ENCODE measurements around the gene VASP. TPM values are rescaled to one million over a fixed set of nuclear protein-coding genes. Genes with fewer than 3 reads are reported as not detected.

Gene VASP
- total and polyA plus RNA-seq, 2 of the 13 experiments (the other 11 are each of a cell fraction or from before 2014, with no cell fraction given) = 41.8 to 67.1 TPM

GRCh38 chr19:45507872-45508416 lies 665 bp downstream of the VASP start (continued):
- TF ChIP-seq, protein P1, sequence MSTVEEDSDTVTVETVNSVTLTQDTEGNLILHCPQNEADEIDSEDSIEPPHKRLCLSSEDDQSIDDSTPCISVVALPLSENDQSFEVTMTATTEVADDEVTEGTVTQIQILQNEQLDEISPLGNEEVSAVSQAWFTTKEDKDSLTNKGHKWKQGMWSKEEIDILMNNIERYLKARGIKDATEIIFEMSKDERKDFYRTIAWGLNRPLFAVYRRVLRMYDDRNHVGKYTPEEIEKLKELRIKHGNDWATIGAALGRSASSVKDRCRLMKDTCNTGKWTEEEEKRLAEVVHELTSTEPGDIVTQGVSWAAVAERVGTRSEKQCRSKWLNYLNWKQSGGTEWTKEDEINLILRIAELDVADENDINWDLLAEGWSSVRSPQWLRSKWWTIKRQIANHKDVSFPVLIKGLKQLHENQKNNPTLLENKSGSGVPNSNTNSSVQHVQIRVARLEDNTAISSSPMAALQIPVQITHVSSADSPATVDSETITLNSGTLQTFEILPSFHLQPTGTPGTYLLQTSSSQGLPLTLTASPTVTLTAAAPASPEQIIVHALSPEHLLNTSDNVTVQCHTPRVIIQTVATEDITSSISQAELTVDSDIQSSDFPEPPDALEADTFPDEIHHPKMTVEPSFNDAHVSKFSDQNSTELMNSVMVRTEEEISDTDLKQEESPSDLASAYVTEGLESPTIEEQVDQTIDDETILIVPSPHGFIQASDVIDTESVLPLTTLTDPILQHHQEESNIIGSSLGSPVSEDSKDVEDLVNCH (CRISPR knock-in tag; IDR thresholded peaks at IDR 0.05) = no peak
- TF ChIP-seq HIVEP1 (CRISPR knock-in tag; IDR thresholded peaks at IDR 0.05) (0 out of 2 replicates have a peak, but pooled peaks have one; percentile 6), AGO2 (optimal IDR thresholded peaks at IDR 0.05; ENCODE audit: low read depth, low read length) (peak; percentile 12)

DNA sequence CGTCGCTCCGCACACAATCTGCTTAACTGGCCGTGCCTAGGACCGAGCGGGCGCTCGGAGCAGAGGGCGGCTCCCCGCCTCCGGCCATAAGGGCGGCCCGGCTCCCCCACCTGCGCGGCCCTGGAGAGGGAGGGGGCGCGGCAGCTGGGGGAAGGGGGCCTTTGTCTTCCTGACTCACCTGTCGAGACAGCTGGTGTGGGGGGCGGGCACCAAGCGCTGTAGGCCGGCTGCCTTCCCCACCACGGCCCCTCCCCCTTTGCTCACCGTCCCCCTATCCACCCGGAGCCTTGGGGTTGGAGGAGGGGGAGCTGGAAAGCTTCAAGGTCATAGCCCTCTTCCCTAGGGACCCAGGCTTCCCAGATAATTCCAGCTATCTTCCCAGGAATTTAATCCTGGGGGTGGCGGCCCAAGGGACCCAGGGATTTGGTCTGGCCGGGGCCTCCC lies 1.2 kb downstream of the VASP start:
- Histone ChIP-seq H3K4me3 (replicated peaks in 1 of 3; ENCODE audit: insufficient read depth in 1 of 3, low read depth in 2 of 3, low read length in 3 of 3) (peak overlapping the region; percentile 92 to 100 (median 96)), H3K36me3 (replicated peaks in 1 of 2; ENCODE audit: control insufficient read depth in 1 of 2, insufficient read depth in 2 of 2, low read length in 2 of 2) (peaks cover 4 to 6% of the 10 kb centered on the region in 2 experiments; a peak in 1 of 5 replicates), H2AFZ (ENCODE audit: low read length) (no peak overlapping the region), H3K27ac (ENCODE audit: extremely low read length, insufficient read depth, low read length) (peak overlapping the region; percentile 77), H3K9ac (ENCODE audit: insufficient read depth, low read depth, low read length) (peak overlapping the region; percentile 94), H3K79me2 (ENCODE audit: insufficient read depth, low read length) (peaks cover 50% of the 10 kb centered on the region), H3K9me3 (ENCODE audit: low read length) (no peaks in the 10 kb centered on the region), H3K4me1 (ENCODE audit: insufficient read depth, low read length) (peaks cover 58% of the 10 kb centered on the region), H3K27me3 (ENCODE audit: control insufficient read depth in 1 of 2, insufficient read depth in 2 of 2, low read length in 2 of 2) (no peaks in the 10 kb centered on the region; a peak in 1 of 5 replicates), H4K20me1 (ENCODE audit: insufficient read depth, low read length) (0 out of 2 replicates have a peak, but pooled peaks cover 5% of the 10 kb centered on the region), H3K4me2 (ENCODE audit: low read depth, low read length) (peak overlapping the region; percentile 99)
- no CpG with 5 or more reads among the region's 26 CpGs for WGBS (ENCODE audit: low lambda C conversion rate)
- in situ Hi-C loops (cut with HindIII; ENCODE audit: extremely low pct_ligation_motif_present, low pct_unique_long_range_greater_than_20kb) = no loop called here
- no peak for DNase-seq (ENCODE audit: low spot score)
- BruUV-seq (replicated peaks) = no TSS peak
- POLR2A ChIA-PET = interaction anchor here (0.6 to 1.6 kb wide), 6 partner anchors 9 to 131 kb away, joined by 3 to 7 read pairs (median 3); partner anchors contain the start of gene EML2
- no peak for ATAC-seq
- intact Hi-C loops (cut with micrococcal nuclease; ENCODE audit: unreplicated experiment) = no loop called here
- CTCF ChIA-PET (ENCODE audit: low intra/inter-chr PET ratio, low total read pairs) = no interaction called here
- no peak for FAIRE-seq
- TF ChIP-seq ZNF205 (CRISPR knock-in tag; IDR thresholded peaks at IDR 0.05) (peak; percentile 79; the same call in 1 of the 2 replicates), BHLHE40 (IDR thresholded peaks at IDR 0.05; ENCODE audit: low read length) (no peak), GMEB2 (CRISPR knock-in tag; IDR thresholded peaks at IDR 0.05; ENCODE audit: low read depth) (no peak), MXI1 (IDR thresholded peaks at IDR 0.05; ENCODE audit: borderline replicate concordance, low read depth, low read length) (no peak), SAP130 (CRISPR knock-in tag; IDR thresholded peaks at IDR 0.05; ENCODE audit: low read depth) (peak; percentile 68), NR2F1 (CRISPR knock-in tag; IDR thresholded peaks at IDR 0.05) (no peak), KLF11 (CRISPR knock-in tag; IDR thresholded peaks at IDR 0.05) (no peak)
- TF ChIP-seq, protein P2, sequence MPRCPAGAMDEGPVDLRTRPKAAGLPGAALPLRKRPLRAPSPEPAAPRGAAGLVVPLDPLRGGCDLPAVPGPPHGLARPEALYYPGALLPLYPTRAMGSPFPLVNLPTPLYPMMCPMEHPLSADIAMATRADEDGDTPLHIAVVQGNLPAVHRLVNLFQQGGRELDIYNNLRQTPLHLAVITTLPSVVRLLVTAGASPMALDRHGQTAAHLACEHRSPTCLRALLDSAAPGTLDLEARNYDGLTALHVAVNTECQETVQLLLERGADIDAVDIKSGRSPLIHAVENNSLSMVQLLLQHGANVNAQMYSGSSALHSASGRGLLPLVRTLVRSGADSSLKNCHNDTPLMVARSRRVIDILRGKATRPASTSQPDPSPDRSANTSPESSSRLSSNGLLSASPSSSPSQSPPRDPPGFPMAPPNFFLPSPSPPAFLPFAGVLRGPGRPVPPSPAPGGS (CRISPR knock-in tag; IDR thresholded peaks at IDR 0.05) = no peak
- TF ChIP-seq, protein P3, sequence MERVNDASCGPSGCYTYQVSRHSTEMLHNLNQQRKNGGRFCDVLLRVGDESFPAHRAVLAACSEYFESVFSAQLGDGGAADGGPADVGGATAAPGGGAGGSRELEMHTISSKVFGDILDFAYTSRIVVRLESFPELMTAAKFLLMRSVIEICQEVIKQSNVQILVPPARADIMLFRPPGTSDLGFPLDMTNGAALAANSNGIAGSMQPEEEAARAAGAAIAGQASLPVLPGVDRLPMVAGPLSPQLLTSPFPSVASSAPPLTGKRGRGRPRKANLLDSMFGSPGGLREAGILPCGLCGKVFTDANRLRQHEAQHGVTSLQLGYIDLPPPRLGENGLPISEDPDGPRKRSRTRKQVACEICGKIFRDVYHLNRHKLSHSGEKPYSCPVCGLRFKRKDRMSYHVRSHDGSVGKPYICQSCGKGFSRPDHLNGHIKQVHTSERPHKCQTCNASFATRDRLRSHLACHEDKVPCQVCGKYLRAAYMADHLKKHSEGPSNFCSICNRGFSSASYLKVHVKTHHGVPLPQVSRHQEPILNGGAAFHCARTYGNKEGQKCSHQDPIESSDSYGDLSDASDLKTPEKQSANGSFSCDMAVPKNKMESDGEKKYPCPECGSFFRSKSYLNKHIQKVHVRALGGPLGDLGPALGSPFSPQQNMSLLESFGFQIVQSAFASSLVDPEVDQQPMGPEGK (CRISPR knock-in tag; IDR thresholded peaks at IDR 0.05) = peak; percentile 73
